GM12865 (cell line): ENCODE data around the gene GAS2L2.
"Not testable (repeated sequence)": the region's sequence is repeated elsewhere in the genome, so short reads cannot be mapped to it uniquely, and the experiment has no call there.

Experiments
- DNase-seq: peaks from one replicate; pipeline ENCODE4 v3.0.0; 2010; ENCODE audit warnings: low read depth
- H3K4me3 ChIP-seq: 2 replicates; pipeline ENCODE4 v1.5.1; 2011; ENCODE audit warnings: mild to moderate bottlenecking, low read depth, low read length, control low read depth
- TF ChIP-seq, protein P1 (sequence below): IDR thresholded peaks from 2 replicates; pipeline ENCODE4 v1.5.1; 2011; ENCODE audit warnings: low read length, control low read depth, low read depth, inconsistent platforms; ENCODE audit not compliant: insufficient read depth; ENCODE audit errors: missing control alignments

The GAS2L2 gene

DNA sequence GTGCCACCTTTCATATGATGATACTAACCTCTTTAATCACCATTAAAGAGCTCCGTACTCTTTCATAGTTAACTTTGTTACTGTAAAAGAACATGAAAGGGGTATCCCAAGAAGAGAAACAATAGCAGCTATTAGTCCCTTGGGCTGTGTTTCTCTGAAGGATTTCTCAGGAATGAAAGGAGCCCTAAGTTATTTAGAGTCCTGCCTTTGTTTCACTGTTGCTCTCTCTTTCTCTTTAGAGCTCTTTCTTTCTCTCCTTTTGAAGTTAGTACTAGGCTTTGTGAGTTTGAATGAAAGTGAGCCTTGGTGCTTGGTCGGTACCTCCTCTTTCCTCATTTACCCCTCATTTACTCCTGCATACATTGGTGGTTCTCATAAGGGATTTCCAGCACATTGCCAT, 42.1 kb downstream of the GAS2L2 start:
- DNase-seq, result no peak
- H3K4me3 ChIP-seq, result no peak overlapping the region
- TF ChIP-seq, protein P1, sequence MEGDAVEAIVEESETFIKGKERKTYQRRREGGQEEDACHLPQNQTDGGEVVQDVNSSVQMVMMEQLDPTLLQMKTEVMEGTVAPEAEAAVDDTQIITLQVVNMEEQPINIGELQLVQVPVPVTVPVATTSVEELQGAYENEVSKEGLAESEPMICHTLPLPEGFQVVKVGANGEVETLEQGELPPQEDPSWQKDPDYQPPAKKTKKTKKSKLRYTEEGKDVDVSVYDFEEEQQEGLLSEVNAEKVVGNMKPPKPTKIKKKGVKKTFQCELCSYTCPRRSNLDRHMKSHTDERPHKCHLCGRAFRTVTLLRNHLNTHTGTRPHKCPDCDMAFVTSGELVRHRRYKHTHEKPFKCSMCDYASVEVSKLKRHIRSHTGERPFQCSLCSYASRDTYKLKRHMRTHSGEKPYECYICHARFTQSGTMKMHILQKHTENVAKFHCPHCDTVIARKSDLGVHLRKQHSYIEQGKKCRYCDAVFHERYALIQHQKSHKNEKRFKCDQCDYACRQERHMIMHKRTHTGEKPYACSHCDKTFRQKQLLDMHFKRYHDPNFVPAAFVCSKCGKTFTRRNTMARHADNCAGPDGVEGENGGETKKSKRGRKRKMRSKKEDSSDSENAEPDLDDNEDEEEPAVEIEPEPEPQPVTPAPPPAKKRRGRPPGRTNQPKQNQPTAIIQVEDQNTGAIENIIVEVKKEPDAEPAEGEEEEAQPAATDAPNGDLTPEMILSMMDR, result no peak

DNA sequence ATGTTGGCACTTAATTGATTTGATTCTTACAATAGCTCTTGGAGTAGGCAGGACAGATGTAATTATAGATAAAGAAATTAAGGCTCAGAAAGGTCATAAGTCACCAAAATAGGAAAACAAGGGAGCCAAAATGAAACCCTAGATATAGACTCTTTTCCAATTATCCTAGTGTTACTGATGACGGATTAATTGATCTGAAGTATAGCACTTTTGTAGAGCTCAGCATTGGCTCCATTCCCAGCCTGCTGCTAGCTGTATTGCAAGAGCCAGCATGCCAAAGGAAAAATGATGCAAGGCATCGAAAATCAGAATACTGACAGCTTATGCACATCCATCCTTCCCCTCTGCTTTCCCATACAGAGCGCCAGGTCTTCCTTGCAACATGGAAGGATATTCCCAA, 43.2 kb downstream of the GAS2L2 start:
- no peak for DNase-seq
- H3K4me3 ChIP-seq, result no peak overlapping the region
- TF ChIP-seq, protein P1, result no peak

DNA sequence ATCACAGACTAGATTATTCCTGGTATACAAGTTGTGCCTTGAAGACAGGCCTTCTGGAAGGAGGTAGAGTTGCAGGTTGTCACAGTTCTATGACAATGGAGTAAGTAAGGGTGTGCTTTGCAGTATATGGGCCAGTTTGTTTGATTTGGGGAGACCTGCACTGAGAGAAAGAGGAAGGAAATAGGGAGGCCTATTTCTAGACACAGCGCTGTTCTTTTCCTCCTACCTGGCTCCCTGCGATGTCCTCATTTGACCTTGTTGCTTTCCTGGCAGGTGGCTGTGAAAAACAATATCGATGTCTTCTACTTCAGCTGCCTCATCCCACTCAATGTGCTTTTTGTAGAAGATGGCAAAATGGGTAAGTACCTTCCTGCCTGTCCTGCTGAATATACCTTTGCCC, 44.1 kb downstream of the GAS2L2 start:
- peak; percentile 12 for DNase-seq
- TF ChIP-seq, protein P1, result no peak
- H3K4me3 ChIP-seq, result no peak overlapping the region

DNA sequence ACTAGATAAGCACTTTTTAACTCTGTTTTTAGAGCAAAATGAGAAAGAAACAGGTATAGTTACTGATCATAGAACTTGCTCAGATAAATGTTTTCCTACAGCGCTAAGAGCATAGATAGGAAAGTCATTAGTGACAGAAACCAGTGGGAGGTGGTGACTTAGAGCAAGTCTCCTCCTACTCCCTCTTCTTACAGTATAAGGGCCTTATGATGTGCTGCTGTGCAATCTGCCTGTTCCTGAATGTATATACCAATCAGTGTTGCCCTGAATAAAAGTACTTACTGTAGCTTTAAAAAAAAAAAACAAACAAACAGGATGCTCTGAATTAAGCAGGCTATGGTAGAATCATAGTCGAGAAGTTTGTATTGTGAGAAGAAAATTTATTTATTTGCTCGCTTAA, 44.9 kb downstream of the GAS2L2 start:
- no peak overlapping the region for H3K4me3 ChIP-seq
- TF ChIP-seq, protein P1, result no peak
- DNase-seq, result no peak

DNA sequence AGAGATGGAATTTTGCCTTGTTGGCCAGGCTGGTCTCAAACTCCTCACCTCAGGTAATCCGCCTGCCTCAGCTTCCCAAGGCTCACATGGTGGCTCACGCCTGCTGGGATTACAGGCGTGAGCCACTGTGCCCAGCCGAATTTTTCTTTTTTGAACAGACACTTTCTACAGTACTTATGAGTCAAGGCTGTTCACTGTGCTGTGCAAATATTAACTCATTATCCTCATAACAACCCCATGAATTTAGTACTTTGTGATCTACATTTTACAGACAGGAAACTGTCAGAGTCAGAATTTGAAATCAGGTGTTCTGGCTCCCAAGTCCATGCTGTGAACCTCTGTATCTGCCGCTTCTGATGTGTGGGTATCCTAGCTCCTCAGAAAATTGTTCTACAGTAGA, 47.3 kb downstream of the GAS2L2 start:
- no peak for DNase-seq
- no peak overlapping the region for H3K4me3 ChIP-seq
- TF ChIP-seq, protein P1, result no peak

DNA sequence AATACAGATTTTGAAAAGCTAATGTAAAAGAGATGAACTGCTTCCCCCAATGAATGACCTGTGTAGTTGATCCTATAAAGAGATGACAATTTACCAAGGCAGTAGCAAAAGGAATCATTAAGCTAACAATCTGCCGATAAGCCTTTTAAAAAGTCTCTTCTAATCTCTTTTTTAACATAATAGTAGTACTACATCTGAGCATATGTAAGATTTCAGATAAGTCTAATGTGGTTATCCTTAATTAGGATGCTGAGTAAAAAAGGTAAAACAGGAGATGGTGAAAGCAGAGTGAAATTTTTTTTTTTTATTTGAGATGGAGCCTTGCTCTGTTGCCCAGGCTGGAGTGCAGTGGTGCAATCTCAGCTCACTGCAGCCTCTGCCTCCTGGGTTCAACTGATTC, 47.8 kb downstream of the GAS2L2 start:
- no peak overlapping the region for H3K4me3 ChIP-seq
- DNase-seq, result no peak
- TF ChIP-seq, protein P1, result no peak

DNA sequence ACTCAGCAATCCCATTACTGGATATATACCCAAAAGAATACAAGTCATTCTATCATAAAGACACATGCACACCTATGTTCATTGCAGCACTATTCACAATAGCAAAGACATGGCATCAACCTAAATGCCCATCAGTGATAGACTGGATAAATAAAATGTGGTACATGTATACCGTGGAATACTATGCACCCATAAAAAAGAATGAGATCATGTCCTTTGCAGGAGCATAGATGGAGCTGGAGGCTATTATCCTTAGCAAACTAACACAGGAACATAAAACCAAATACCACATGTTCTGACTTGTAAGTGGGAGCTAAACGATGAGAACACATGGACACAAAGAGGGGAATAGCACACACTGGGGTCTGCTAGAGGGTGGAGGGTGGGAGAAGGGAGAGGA, 49.7 kb downstream of the GAS2L2 start:
- DNase-seq, H3K4me3 ChIP-seq: not testable (repeated sequence)
